CD14-positive monocyte (primary cell): ENCODE measurements around the gene FBN1. TPM values are rescaled to one million over a fixed set of nuclear protein-coding genes. Genes with fewer than 3 reads are reported as not detected.

Experiments
- DNase-seq, 3 donors: peaks; one replicate each; pipeline ENCODE4 v3.0.0-alpha.2; 2011 to 2022
- H2AFZ ChIP-seq: 2 replicates; pipeline ENCODE4 v1.6.0; 2012; ENCODE audit warnings: mild to moderate bottlenecking, low read depth, low read length, inconsistent platforms; ENCODE audit not compliant: insufficient read depth, poor library complexity, severe bottlenecking
- H3K27ac ChIP-seq, 2 donors: 1 replicate in 1 of 2; 2 replicates in 1 of 2; pipeline ENCODE4 v1.5.1; 2012 to 2013; ENCODE audit warnings: low read length in 2 of 2, control low read depth in 1 of 2, inconsistent platforms in 1 of 2, low read depth in 1 of 2, mild to moderate bottlenecking in 1 of 2
- H3K27me3 ChIP-seq, 2 donors: one replicate each; pipeline versions ENCODE4 v1.6.0 to v1.6.1; 2011 to 2013; ENCODE audit warnings: low read length in 2 of 2; ENCODE audit not compliant: control insufficient read depth in 2 of 2, insufficient read depth in 2 of 2
- H3K36me3 ChIP-seq, 2 donors: replicated peaks in 1 of 2; 1 replicate in 1 of 2; 2 replicates in 1 of 2; pipeline versions ENCODE4 v1.5.1 to v1.6.1; 2012 to 2013; ENCODE audit warnings: low read length in 2 of 2, control low read depth in 1 of 2, inconsistent platforms in 1 of 2, mild to moderate bottlenecking in 1 of 2; ENCODE audit not compliant: insufficient read depth in 2 of 2, control insufficient read depth in 1 of 2
- H3K4me1 ChIP-seq, 2 donors: 1 replicate in 1 of 2; 2 replicates in 1 of 2; pipeline versions ENCODE4 v1.5.1 to v1.6.1; 2012 to 2013; ENCODE audit warnings: low read length in 2 of 2, control low read depth in 1 of 2, inconsistent platforms in 1 of 2, mild to moderate bottlenecking in 1 of 2, moderate library complexity in 1 of 2; ENCODE audit not compliant: insufficient read depth in 2 of 2, control insufficient read depth in 1 of 2
- H3K4me2 ChIP-seq: replicated peaks from 2 replicates; pipeline ENCODE3; 2012; ENCODE audit warnings: low read length, moderate library complexity, mild to moderate bottlenecking; ENCODE audit not compliant: poor library complexity, severe bottlenecking; ENCODE audit errors: extremely low read depth
- H3K4me3 ChIP-seq, 3 experiments: fragments of 200-600 bp in 1 of 3; sonication (generic) in 1 of 3; replicated peaks in 1 of 3; 1 replicate in 2 of 3; 2 replicates in 1 of 3; pipeline ENCODE4 v1.5.1; 2011 to 2013; ENCODE audit warnings: low read length in 3 of 3, mild to moderate bottlenecking in 3 of 3, control low read depth in 2 of 3, low read depth in 2 of 3, inconsistent platforms in 1 of 3, moderate library complexity in 1 of 3
- H3K79me2 ChIP-seq: 2 replicates; pipeline ENCODE4 v1.6.0; 2012; ENCODE audit warnings: mild to moderate bottlenecking, control low read depth, inconsistent platforms, low read length, moderate library complexity; ENCODE audit not compliant: insufficient read depth
- H3K9ac ChIP-seq: 2 replicates; pipeline ENCODE4 v1.6.0; 2017; ENCODE audit warnings: low read length, mild to moderate bottlenecking; ENCODE audit not compliant: insufficient read depth, poor library complexity, severe bottlenecking
- H3K9me3 ChIP-seq, 2 donors: replicated peaks in 1 of 2; 1 replicate in 1 of 2; 2 replicates in 1 of 2; pipeline versions ENCODE4 v1.5.1 to v1.6.1; 2012 to 2013; ENCODE audit warnings: low read length in 2 of 2, control low read depth in 1 of 2; ENCODE audit not compliant: control insufficient read depth in 1 of 2, insufficient read depth in 1 of 2
- H4K20me1 ChIP-seq: 2 replicates; pipeline ENCODE4 v1.6.0; 2012; ENCODE audit warnings: mild to moderate bottlenecking, low read length, control low read depth, moderate library complexity; ENCODE audit not compliant: insufficient read depth
- H3K27ac Mint-ChIP-seq, 7 donors: one replicate each; pipeline ENCODE4 v1.8.0; 2020; ENCODE audit warnings: mild to moderate bottlenecking in 7 of 7, mixed read lengths in 7 of 7, moderate library complexity in 6 of 7, inconsistent platforms in 2 of 7
- H3K27me3 Mint-ChIP-seq, 3 donors: one replicate each; pipeline ENCODE4 v1.8.0; 2021 to 2022; ENCODE audit warnings: low read depth in 3 of 3, mild to moderate bottlenecking in 3 of 3, mixed read lengths in 3 of 3, moderate library complexity in 3 of 3, inconsistent platforms in 1 of 3
- H3K36me3 Mint-ChIP-seq, 2 donors: one replicate each; pipeline ENCODE4 v1.8.0; 2020; ENCODE audit warnings: mixed read lengths in 2 of 2, inconsistent platforms in 1 of 2, mild to moderate bottlenecking in 1 of 2
- H3K4me1 Mint-ChIP-seq: one replicate; pipeline ENCODE4 v1.8.0; 2020; ENCODE audit warnings: mild to moderate bottlenecking, mixed read lengths
- H3K4me3 Mint-ChIP-seq, 2 donors: one replicate each; pipeline ENCODE4 v1.8.0; 2020; ENCODE audit warnings: mild to moderate bottlenecking in 2 of 2, mixed read lengths in 2 of 2, moderate library complexity in 1 of 2
- H3K9me3 Mint-ChIP-seq, 7 donors: one replicate each; pipeline ENCODE4 v1.8.0; 2020 to 2022; ENCODE audit warnings: mixed read lengths in 7 of 7, mild to moderate bottlenecking in 6 of 7, moderate library complexity in 6 of 7, inconsistent platforms in 2 of 7
- CTCF ChIP-seq: fragments of 200-600 bp; IDR thresholded peaks from one replicate; pipeline ENCODE4 v1.8.0; 2022; ENCODE audit warnings: antibody characterized with exemption, mild to moderate bottlenecking
- WGBS: methylation state at CpG from one replicate; pipeline ENCODE4 v1.1.5; 2013; ENCODE audit warnings: missing lambda C conversion rate; ENCODE audit not compliant: insufficient coverage; 5-methylcytosine and 5-hydroxymethylcytosine counted together
- intact Hi-C, 2 donors: fragments of 100-400 bp; cut with micrococcal nuclease; formaldehyde crosslinking; loops; one replicate each; pipeline versions ENCODE4 v1.15.0 to v1.15.1; 2023
- polyA plus RNA-seq, 3 donors: library from polyadenylated mRNA; depleted of rRNA in 1 of 3; unstranded in 2 of 3; stranded (reverse) in 1 of 3; fragments of 300-500 nt in 2 of 3; fragments of >200 nt in 1 of 3; fragmentation: Illumina TruSeq in 2 of 3; gene quantifications; 1 replicate in 2 of 3; 2 replicates in 1 of 3; pipeline ENCODE4 v1.2.3, GENCODE V29; 2012 to 2021

The FBN1 gene
- polyA plus RNA-seq, 3 donors = 0.29 TPM; not detected in 2

DNA sequence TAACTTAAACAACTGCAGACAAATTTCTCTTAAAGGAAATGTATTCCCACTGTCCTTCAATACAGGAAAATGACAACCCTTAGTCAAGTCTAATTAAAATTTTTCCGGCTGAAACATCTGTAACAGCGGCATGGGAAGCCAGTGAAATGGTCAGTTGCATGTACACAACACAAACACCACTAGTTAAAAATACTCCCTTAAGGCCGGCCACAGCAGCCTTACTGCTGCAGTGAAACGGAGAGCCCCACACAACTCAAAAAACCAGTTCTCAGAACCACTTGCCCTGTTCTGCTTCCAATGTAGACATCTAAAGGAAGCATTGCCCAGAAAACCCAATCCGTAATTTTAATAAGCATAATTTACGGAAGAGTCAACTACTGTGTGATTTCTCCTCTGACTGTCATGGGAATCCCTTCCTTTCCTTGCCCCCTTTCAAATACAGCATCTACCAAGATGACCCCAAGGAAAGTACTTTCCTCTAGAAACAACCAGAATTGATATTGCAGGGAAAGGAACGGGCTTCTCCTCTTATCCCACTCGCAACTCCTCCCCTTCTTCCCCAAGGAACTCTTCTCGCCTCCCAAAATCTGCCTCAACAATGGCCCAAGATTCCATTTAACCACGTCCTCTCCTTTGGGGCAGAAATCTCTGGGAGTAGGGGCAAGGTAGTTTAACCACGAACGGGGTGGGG, 1.6 kb downstream of the FBN1 start:
- H2AFZ ChIP-seq = no peak overlapping the region
- no peaks in the 10 kb centered on the region for H3K79me2 ChIP-seq
- 67% methylated on average over 6 of the region's 12 CpGs for WGBS
- H3K9me3 ChIP-seq = peaks cover 0 to 3% of the 10 kb centered on the region in 2 donors
- H3K4me1 ChIP-seq = peaks cover 0 to 16% of the 10 kb centered on the region in 2 donors
- no peaks in the 10 kb centered on the region for H3K36me3 ChIP-seq
- H3K4me2 ChIP-seq = no peak overlapping the region
- TF ChIP-seq CTCF = no peak
- H3K27ac ChIP-seq = no peak overlapping the region
- Mint-ChIP-seq H3K4me1 (peaks cover 8% of the 10 kb centered on the region), H3K27ac (no peak overlapping the region), H3K36me3 (no peaks in the 10 kb centered on the region), H3K27me3 (peaks cover 45 to 61% (median 47%) of the 10 kb centered on the region in 3 donors), H3K9me3 (peaks cover 0 to 3% (median 0%) of the 10 kb centered on the region in 7 donors), H3K4me3 (peak overlapping the region in 1 of 2 donors; percentile 23)
- no peak overlapping the region for H3K4me3 ChIP-seq
- H3K27me3 ChIP-seq = peaks cover 36 to 43% of the 10 kb centered on the region in 2 donors
- H3K9ac ChIP-seq = no peak overlapping the region
- intact Hi-C loops = no loop called here
- H4K20me1 ChIP-seq = no peaks in the 10 kb centered on the region
- DNase-seq = no peak

DNA sequence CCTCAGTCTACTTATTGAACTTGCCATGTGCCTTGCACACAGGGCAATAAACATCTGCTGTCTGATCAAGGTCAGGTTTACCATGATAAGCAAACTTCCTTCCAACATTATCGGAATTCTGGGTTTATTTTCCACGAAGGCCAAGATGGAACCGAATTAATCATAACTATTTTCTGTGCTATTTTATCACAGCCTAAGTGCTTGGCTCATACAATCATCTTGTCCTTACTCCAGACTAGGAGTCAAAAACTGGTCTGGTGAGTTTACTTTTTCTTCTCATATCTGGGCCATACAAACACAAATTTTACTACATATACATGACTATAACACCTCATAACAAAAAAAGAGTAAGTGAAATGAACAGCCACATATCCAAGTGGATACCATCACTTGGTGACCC, 2.3 kb downstream of the FBN1 start:
- no peaks in the 10 kb centered on the region for H3K36me3 Mint-ChIP-seq
- no peaks in the 10 kb centered on the region for H3K79me2 ChIP-seq

More for the DNA sequence above, 2.3 kb downstream of the FBN1 start:
- H2AFZ ChIP-seq = no peak overlapping the region
- H3K4me3 ChIP-seq = no peak overlapping the region
- H4K20me1 ChIP-seq = no peaks in the 10 kb centered on the region
- H3K27ac Mint-ChIP-seq = no peak overlapping the region
- H3K9me3 ChIP-seq = peaks cover 0 to 3% of the 10 kb centered on the region in 2 donors
- H3K27me3 Mint-ChIP-seq = peaks cover 45 to 59% (median 47%) of the 10 kb centered on the region in 3 donors
- no peak overlapping the region for H3K27ac ChIP-seq
- 100% methylated on average over 2 of the region's 3 CpGs for WGBS
- H3K4me1 Mint-ChIP-seq = peaks cover 8% of the 10 kb centered on the region
- no peak for DNase-seq
- TF ChIP-seq CTCF = no peak
- peaks cover 0 to 3% (median 0%) of the 10 kb centered on the region in 7 donors for H3K9me3 Mint-ChIP-seq
- H3K4me1 ChIP-seq = peaks cover 0 to 16% of the 10 kb centered on the region in 2 donors
- no peak overlapping the region for H3K4me3 Mint-ChIP-seq
- H3K4me2 ChIP-seq = no peak overlapping the region
- no peaks in the 10 kb centered on the region for H3K36me3 ChIP-seq
- no peak overlapping the region for H3K9ac ChIP-seq
- intact Hi-C loops = no loop called here
- peaks cover 36 to 43% of the 10 kb centered on the region in 2 donors for H3K27me3 ChIP-seq
